Activated naive CD4-positive, alpha-beta T cell treated with anti-CD3 and anti-CD28 coated beads, Interleukin-2, amount 50 U/mL, for 24 hours (primary cell): ENCODE data around the gene HOXB9.

Experiments used
- H3K27ac Mint-ChIP-seq: one replicate; pipeline ENCODE4 v1.8.0; 2021; ENCODE audit warnings: mild to moderate bottlenecking, mixed read lengths
- H3K27me3 Mint-ChIP-seq: one replicate; pipeline ENCODE4 v1.8.0; 2021; ENCODE audit warnings: mixed read lengths
- H3K36me3 Mint-ChIP-seq: one replicate; pipeline ENCODE4 v1.8.0; 2021; ENCODE audit warnings: mixed read lengths
- H3K4me1 Mint-ChIP-seq: one replicate; pipeline ENCODE4 v1.8.0; 2021; ENCODE audit warnings: mixed read lengths
- H3K4me3 Mint-ChIP-seq: one replicate; pipeline ENCODE4 v1.8.0; 2021; ENCODE audit warnings: mild to moderate bottlenecking, mixed read lengths
- H3K9me3 Mint-ChIP-seq: one replicate; pipeline ENCODE4 v1.8.0; 2021; ENCODE audit warnings: mixed read lengths

Gene HOXB9

DNA sequence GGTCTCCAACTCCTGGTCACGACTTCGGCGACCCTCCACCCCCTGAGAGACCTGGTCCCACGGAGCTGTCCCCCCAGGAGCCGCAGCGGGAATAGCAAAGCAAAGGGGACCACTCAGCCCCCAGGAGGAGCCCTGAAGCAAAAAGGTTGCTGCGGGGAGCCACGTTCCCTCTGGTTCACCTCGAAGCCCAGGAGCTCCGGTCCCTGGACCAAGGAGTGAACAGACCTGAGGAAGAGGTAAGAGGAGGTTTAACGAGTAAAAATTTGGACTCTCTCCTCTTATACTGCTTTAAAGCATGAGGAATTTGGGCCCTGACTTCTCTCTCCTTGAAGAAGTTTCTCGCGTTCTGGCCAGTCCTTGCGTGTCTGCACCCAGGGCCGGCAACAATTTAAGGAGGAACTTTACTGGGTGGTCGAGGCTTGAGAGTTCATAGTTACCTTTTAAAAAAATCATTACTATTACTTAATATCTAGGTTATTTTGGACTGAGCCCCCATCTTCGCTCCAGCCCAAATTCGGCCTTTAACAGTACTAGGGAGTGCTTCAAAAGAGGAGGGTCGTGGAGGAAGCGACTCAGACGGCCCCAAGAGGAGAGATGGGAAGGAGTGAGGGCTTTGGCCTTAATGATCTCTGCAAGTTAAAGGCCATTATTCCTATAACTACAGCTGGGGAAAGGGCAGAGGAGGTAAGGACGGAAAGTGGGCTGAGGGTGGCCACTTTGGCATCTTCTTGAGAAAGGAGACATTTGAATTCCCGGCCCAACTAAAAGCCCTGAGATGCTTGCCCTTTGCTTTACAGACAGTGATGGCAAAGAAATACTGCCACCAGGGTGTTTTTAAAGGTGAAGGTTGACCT lies 16.9 kb upstream of the HOXB9 start:
- Mint-ChIP-seq H3K9me3 (no peaks in the 10 kb centered on the region), H3K36me3 (peaks cover 1% of the 10 kb centered on the region), H3K4me1 (peaks cover 24% of the 10 kb centered on the region), H3K4me3 (no peak overlapping the region), H3K27ac (no peak overlapping the region), H3K27me3 (peaks cover 65% of the 10 kb centered on the region)

DNA sequence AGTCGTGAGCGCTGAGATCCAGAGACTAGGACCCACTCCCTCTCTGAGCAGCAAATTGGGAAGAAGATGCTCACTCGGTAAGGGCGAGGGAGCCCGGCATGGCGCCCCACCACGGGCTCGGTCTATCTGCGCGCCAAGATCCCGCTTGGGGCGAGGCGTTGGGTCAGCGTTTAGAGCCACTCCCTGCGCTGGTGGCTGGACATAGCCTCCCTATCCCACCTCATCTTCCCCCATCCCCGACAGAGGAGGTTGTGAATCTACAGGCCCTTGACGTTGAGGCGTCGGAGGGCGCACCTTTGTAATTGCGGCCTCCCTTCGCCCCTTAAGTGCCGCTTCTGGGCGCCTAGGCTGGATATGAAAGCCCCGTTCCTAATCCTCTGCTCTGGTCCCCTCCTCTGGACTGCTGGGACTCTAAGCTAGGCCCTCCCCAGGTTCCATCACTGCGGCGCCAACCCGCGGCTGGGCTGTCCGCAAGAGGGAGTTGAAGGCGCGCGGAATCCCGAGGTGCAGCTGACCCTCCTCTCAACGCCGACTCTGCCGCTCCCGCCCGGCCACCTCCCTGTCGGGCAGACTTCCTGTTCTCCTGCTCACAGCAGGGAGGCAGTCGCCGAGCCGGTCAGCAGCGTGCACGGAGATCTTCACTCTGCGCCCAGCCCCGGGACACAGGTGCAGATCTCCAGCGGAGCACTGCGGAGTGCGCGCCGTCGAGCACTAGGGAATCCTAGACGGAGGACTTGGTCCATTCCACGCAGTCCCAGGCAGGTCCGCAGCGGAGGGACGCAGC lies 16.1 kb upstream of the HOXB9 start:
- Mint-ChIP-seq H3K36me3 (peaks cover 1% of the 10 kb centered on the region), H3K27me3 (peaks cover 64% of the 10 kb centered on the region), H3K27ac (no peak overlapping the region), H3K9me3 (no peaks in the 10 kb centered on the region), H3K4me1 (peaks cover 17% of the 10 kb centered on the region), H3K4me3 (no peak overlapping the region)

DNA sequence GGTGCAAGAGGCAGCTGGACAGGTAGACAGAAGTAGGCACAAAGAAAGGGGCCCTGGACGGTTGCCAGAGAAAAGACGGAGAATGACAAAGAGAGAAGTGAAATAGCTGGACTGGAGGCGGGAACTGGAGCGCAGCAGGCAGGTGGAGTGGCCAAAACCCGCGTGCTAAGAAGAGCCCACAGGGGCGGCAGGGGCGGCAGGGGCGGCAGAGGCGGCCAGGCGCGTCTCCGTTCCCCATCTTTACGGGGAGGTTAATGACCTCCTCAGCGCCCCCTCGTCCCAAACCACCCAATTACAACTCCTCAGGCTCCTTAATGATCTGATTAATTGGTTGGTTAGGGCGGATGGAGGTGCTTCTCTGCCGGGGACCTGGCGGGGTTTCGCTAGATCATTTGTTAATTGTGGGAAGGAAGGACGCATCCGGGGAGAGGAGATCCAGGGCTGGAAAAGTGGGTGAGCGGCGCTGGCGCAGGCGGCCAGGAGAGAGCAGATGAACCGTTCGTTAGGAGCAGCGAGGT lies 15.4 kb upstream of the HOXB9 start:
- Mint-ChIP-seq H3K4me1 (peaks cover 18% of the 10 kb centered on the region), H3K36me3 (peaks cover 1% of the 10 kb centered on the region), H3K27ac (no peak overlapping the region), H3K9me3 (no peaks in the 10 kb centered on the region), H3K4me3 (no peak overlapping the region), H3K27me3 (peaks cover 68% of the 10 kb centered on the region)

DNA sequence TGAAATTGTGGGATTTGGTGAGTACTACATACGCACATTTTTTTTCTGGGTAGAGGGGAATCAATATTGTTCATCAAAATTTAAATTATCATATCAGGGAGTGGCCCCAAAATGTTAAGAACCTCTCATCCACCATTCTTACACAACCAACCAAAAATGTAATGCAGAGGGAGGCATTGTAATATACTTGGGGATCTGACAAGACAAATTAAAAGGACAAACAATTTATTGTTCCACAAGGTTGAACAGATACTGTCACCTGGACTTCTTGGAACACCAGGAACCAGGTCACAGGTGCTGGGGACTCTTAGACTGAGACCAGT lies 14.7 kb upstream of the HOXB9 start:
- H3K9me3 Mint-ChIP-seq = no peaks in the 10 kb centered on the region
- no peak overlapping the region for H3K4me3 Mint-ChIP-seq
- no peak overlapping the region for H3K27ac Mint-ChIP-seq
- H3K27me3 Mint-ChIP-seq = peaks cover 72% of the 10 kb centered on the region
- H3K4me1 Mint-ChIP-seq = peaks cover 19% of the 10 kb centered on the region
- H3K36me3 Mint-ChIP-seq = peaks cover 1% of the 10 kb centered on the region

DNA sequence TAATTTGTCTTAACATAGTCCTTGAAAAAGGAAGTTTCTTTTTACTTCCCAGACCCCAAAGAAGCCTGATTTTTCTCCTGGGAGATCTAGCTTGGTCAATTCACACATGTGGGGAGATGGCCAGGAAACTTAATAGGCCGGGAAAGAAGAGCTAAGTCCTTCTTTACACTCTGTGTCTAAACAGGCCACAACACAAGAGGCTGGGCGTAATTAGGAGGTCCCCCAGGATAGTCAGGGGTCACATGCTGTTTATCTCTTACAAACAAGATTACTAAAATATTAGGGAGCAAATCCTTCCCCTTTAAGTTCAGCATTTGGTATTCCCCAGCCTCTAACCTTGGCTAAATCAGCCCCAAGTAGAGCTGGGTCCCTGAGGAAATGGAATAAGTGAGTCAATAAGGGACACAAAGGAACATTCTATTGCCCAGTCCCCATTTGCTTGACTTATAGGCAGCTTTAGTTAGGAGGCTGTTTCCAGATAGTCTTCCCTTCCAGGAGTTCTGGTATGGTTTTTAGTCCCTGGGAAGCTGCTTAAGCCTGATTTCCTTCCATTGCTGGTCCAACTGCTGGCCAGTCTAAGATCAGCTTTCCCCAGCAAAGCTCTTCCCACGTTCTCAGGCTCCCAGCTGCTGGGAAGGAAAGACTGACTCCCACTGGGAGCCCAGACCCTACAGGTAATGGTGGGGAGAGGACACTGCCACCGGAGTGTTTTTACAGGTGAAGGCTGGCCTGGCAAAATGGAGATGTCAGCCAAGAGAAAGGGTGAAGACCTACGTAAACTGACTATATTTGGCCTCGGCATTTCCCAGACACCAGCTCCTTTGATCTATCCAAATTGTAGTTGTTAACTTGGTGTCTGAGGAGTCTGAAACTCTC lies 14.1 kb upstream of the HOXB9 start:
- Mint-ChIP-seq H3K4me3 (no peak overlapping the region), H3K27me3 (peaks cover 72% of the 10 kb centered on the region), H3K27ac (no peak overlapping the region), H3K4me1 (peaks cover 19% of the 10 kb centered on the region), H3K9me3 (no peaks in the 10 kb centered on the region), H3K36me3 (peaks cover 1% of the 10 kb centered on the region)

DNA sequence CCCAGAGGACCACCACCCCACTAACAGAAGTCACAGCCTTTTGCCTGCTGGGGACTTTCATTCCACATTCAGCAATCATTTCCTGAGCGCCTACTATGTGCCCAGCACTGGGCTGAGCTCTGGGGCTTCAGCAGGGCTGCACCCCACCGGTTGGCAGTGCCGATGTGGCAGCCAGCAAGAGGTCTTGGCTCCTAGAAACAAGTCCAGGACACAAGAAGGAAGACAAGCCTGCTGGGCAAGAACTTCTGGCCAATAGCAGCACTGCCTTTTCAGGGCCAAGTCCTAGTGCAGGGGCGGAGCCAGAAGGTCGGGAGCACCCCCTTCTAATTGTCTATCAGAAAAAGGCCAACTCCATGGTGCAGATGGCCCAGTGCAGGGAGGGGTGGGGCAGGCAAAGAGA lies 13.0 kb upstream of the HOXB9 start:
- H3K36me3 Mint-ChIP-seq = peaks cover 1% of the 10 kb centered on the region
- no peaks in the 10 kb centered on the region for H3K9me3 Mint-ChIP-seq
- peaks cover 69% of the 10 kb centered on the region for H3K27me3 Mint-ChIP-seq
- H3K27ac Mint-ChIP-seq = no peak overlapping the region
- peaks cover 19% of the 10 kb centered on the region for H3K4me1 Mint-ChIP-seq
- H3K4me3 Mint-ChIP-seq = no peak overlapping the region

DNA sequence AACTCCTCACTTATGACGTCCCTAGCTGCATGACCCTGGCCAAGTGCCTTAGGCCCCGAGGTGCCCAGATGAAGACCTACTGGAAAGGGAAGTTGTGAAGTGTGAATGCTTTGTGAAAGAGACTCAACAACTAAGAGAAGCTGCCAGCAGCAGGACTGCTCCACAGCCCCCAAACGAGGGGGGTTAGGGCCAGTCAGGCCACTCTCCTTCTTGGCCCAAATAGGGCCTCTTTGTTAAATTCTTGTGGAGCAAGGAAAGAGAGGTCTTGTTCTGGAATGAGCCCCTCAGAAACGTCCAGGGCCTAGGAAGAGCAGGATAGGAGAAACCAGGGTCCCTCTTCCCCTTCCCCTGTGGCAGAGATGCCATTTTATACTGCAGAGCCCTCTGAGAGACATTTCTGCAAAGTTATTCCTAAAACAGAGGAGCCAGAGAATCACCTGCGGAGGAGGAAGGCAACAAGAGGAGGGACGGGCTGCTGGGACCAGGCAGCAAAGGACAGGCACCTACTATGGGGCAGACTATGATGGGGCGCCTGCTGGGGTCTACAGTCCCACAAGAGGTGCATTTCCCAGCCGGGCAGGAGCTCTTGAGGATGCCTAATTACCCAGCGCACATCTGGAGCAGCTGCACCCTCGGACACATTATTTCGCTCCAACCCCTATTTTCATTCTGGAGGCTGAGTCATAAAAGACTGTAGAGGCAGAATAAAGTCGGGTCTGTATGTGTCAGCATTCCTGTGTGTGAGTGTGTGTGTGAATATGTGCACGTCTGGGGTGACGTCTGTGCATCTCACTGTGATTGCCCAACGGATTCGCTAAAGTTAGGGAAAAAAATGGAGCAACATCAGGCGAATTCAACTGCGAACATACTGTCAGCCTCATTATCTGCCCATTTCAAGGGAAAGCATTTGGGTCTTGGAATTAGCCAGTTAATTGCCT lies 11.4 kb upstream of the HOXB9 start:
- no peaks in the 10 kb centered on the region for H3K9me3 Mint-ChIP-seq
- no peak overlapping the region for H3K4me3 Mint-ChIP-seq
- peaks cover 4% of the 10 kb centered on the region for H3K36me3 Mint-ChIP-seq
- H3K27ac Mint-ChIP-seq = no peak overlapping the region
- peaks cover 69% of the 10 kb centered on the region for H3K27me3 Mint-ChIP-seq
- H3K4me1 Mint-ChIP-seq = peaks cover 23% of the 10 kb centered on the region

DNA sequence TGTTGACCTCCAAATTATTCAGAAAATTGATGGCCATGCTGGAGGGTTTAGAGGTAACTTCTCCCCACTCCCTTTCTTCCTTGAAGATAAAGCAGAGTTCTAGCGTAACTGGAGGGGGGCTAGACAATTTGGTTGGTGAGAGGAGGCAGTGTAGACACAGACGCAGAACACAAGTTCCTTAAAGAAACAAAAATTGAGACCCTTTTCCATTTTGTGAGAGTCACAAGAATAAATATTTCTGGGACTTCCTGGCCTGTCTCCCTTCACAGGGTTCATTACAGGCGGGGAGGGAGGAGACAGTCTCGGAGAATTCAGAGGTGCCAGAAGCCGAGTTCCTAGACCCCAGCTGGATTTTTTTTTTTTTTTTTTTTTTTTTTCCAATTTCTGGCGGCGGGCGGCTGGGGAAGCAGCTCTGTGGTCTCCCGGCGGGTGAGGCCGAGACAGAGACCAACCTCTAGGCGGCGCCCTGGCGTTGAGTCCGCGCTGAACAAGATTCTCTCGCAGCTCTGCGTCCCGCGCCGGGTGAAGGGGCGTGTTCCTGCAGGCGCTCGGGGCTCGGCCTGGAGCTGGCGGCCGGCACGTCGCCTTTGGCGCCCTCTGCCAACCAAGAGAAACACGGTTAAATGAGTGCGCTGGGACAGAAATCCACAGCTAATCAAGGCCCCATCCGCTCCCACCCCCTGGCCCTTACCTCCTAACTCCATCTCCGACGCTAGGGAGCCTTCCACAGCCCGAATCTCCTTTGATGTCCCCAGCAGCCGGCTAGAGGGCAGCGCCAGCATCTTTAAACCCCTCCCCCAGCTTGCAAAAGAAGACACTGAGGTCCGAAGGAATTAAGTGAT lies 10.2 kb upstream of the HOXB9 start:
- no peaks in the 10 kb centered on the region for H3K9me3 Mint-ChIP-seq
- peaks cover 13% of the 10 kb centered on the region for H3K4me1 Mint-ChIP-seq
- H3K4me3 Mint-ChIP-seq = peak overlapping the region; percentile 26
- H3K27ac Mint-ChIP-seq = no peak overlapping the region
- H3K36me3 Mint-ChIP-seq = peaks cover 7% of the 10 kb centered on the region
- H3K27me3 Mint-ChIP-seq = peaks cover 65% of the 10 kb centered on the region

DNA sequence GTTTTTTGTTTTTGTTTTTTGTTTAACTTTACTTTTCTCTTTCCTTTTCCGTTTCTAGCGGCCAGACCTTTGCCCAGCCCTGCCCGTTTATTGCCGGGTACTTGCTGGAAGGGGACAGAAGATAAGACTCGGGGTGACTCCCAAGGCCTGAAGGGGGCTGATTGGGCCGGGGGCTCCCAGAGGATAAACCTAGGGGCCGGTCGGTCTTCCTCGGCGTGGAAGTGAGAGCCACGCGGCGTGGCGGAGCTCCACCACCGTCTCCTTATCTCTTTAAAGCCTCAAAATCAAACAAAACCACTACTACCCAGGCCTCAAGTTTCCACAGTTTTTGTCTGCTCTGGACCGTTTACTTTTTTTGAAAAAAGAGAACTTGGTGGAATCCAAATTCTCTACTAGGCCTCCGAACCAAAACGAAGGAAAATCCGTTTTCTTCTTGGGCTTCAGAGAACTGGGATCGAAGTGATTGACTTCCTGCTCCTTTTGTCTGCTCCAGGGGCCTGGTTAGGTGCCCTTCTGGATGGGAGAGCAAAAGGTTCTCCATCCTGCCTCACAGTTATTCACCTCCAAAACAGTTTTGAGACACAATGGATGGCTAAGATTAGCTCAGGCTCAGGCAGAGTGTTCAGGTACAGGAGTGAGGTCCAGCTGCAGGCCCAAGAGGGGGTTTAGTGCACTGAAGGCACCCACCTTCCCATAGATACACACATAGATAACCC lies 8.5 kb upstream of the HOXB9 start:
- H3K27ac Mint-ChIP-seq = no peak overlapping the region
- peak overlapping the region; percentile 33 for H3K4me3 Mint-ChIP-seq
- peaks cover 61% of the 10 kb centered on the region for H3K27me3 Mint-ChIP-seq
- H3K4me1 Mint-ChIP-seq = peaks cover 10% of the 10 kb centered on the region
- H3K9me3 Mint-ChIP-seq = no peaks in the 10 kb centered on the region
- H3K36me3 Mint-ChIP-seq = peaks cover 6% of the 10 kb centered on the region

DNA sequence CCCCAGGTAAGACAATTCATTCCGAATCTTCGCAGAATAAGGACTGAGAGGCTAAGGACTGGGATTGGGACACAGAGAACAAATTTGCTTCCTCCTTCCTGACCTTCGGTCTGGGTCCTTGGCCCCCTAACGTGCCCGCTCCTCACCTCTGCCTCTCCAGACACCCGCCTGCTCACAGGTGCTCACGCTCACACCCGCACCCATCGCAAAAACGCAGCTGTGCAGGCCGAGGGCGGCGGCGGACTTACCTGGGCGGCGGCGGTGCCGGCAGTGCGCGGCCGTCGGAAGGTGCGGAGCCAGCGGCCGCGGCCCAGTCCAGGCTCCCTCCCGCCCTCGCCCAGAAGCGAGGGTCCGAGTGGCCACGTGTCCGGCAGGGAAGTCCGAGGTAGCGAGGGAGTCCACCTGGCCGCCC lies 7.1 kb upstream of the HOXB9 start:
- Mint-ChIP-seq H3K4me1 (peaks cover 10% of the 10 kb centered on the region), H3K27me3 (peaks cover 63% of the 10 kb centered on the region), H3K4me3 (no peak overlapping the region), H3K9me3 (no peaks in the 10 kb centered on the region), H3K27ac (no peak overlapping the region), H3K36me3 (peaks cover 6% of the 10 kb centered on the region)

DNA sequence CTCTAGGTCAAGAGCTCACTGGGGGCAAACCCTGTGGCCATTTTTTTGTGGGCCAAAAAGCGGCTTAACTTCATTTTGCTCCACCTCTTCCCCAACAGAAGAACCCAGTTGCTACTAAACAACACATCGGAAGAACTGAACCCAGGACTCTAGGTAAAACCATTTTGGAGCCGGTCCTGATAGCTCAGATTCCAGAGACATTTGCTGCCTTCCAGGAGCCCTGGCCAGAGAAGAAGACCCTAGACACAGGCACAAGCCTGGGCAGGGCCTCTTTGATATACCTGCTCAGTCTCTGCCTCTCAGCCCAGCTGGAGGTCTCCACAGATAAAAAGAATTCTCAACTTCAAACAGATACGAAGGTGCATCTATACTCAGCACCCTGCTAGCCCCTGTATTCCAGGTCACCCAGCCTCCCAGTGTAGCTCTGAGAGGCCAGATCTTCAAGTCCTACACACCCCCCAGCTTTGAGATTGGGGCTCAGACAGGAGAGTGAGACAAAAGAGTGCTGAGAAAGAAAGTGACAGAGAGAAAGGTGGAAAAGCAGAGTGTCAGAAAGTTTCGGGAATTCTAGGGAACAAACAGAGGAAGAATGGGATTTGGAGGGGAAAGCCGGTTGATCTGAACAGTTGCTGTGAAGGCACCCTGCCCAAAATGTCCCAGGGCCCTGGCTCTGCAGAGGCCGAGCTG lies 6.6 kb upstream of the HOXB9 start:
- Mint-ChIP-seq H3K27me3 (peaks cover 65% of the 10 kb centered on the region), H3K4me1 (peaks cover 15% of the 10 kb centered on the region), H3K27ac (peak overlapping the region; percentile 93), H3K36me3 (peaks cover 6% of the 10 kb centered on the region), H3K9me3 (no peaks in the 10 kb centered on the region), H3K4me3 (peak overlapping the region; percentile 76)

DNA sequence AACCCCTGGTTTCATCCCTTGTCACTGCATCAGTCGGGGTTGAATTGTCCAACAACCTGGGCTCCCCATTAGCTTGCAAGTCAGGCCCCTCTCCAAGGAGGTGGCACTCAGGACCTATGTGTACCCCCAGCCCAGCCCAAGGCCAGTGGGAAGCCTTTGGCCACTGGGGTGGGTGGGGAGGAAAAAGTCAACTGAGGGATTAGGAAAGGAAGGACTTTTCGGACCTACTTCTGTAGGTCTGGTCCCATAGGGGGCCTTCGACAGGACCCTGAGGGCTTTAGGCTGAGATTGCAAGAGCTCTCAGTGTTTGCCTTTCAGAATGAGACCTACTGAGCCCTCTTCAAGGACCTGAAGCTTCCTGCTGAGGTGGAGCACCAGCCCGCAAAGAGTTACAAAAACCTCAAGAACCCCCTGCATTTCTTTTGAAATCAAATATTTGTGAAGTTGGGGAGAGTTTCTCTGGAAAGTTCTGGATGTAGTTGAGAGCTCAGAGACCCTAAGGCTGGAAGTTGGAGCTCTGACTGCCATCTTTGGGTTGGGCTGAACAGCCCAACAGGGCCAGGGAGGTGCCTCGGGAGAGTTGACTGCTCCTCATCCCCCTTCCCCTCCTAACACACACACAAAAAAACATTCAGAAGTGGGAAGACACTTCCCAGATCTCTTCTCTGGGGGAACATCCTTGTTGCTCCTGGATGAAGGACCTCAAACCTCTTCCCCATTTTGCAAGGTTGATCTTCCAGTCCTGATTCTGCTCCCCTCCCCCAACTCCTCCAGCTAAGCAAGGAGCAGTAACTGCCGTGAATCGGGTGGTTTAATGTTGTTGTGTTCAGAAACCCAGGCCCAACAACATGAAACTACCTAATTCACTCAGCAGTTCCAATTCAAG lies 5.8 kb upstream of the HOXB9 start:
- Mint-ChIP-seq H3K27me3 (peaks cover 62% of the 10 kb centered on the region), H3K36me3 (peaks cover 6% of the 10 kb centered on the region), H3K4me3 (no peak overlapping the region), H3K9me3 (no peaks in the 10 kb centered on the region), H3K4me1 (peaks cover 16% of the 10 kb centered on the region), H3K27ac (no peak overlapping the region)
